Neural crest cell (in vitro differentiated cells): ENCODE data around the gene MTG1. TPM values are rescaled to one million over a fixed set of nuclear protein-coding genes. Genes with fewer than 3 reads are reported as not detected.

Source experiments
- DNase-seq: peaks from one replicate; pipeline ENCODE4 v3.0.0; 2021; ENCODE audit warnings: low read depth, mixed read lengths, low spot score
- H3K27ac Mint-ChIP-seq: one replicate; pipeline ENCODE4 v1.8.0; 2021; ENCODE audit warnings: mild to moderate bottlenecking, mixed read lengths; ENCODE audit not compliant: unreplicated experiment
- H3K27me3 Mint-ChIP-seq: 2 replicates; pipeline ENCODE4 v1.8.0; 2021; ENCODE audit warnings: low read depth, mild to moderate bottlenecking, mixed read lengths
- H3K36me3 Mint-ChIP-seq: 2 replicates; pipeline ENCODE4 v1.8.0; 2021; ENCODE audit warnings: low read depth, mild to moderate bottlenecking, mixed read lengths
- H3K4me1 Mint-ChIP-seq: 2 replicates; pipeline ENCODE4 v1.8.0; 2021; ENCODE audit warnings: mixed read lengths
- H3K4me3 Mint-ChIP-seq: one replicate; pipeline ENCODE4 v1.8.0; 2021; ENCODE audit warnings: mild to moderate bottlenecking, mixed read lengths
- H3K9me3 Mint-ChIP-seq: 2 replicates; pipeline ENCODE4 v1.8.0; 2021; ENCODE audit warnings: mixed read lengths
- CTCF ChIP-seq: fragments of 200-600 bp; sonication (generic); conservative IDR thresholded peaks from 2 replicates; pipeline ENCODE4 v1.5.0; 2021; ENCODE audit warnings: antibody characterized with exemption, mild to moderate bottlenecking
- total RNA-seq: library from RNA; stranded (reverse); gene quantifications from 2 replicates; pipeline ENCODE4 v1.2.1, GENCODE V29; 2021

The MTG1 gene
- total RNA-seq, 1 donor from 2014 or later, result 104 TPM

DNA sequence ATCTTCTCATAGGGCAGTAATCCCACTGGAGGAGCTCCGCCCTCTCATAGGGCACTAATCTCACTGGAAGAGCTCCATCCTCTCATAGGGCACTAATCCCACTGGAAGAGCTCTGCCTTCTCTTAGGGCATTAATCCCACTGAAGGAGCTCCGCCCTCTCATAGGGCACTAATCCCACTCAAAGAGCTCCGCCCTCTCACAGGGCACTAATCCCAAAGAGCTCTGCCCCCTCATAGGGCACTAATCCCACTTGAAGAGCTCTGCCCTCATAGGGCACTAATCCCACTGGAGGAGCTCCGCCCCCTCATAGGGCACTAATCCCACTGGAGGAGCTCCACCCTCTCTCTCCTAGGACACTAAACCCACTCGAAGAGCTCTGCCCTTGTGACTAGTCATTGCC lies 32.7 kb upstream of the MTG1 start:
- H3K36me3 Mint-ChIP-seq, result peaks cover 14% of the 10 kb centered on the region
- H3K4me3 Mint-ChIP-seq, result no peak overlapping the region
- H3K27ac Mint-ChIP-seq, result no peak overlapping the region

DNA sequence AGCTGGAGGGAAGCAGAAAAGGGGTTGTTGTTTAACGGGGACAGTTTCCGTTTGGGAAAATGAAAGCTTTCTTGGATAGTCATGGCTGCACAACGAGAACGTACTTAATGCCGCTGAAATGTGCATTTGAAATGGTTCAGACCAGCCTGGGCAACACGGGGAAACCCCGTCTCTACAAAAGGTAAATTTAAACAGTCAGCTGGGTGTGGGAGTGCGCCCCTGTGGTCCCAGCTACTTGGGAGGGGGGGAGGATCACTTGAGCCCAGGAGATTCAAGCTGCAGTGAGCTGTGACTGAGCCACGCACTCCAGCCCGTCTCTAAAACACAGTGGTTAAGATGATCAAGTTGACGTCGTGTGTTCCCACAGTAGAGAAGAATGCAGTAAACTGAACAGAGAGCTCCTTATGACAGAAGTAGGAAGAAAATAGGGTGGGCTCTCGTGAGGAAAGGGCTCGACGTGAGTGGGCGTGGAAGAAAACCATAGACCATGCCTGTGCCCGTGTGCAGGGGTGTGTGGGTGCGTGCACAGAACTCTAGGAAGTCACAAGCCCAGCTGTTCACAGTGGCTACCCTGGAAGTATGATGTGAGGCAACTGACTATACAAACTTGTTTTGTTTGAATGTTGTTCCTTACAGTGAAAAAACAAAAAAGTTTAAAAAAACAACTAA lies 32.0 kb upstream of the MTG1 start:
- H3K27ac Mint-ChIP-seq, result no peak overlapping the region
- H3K4me3 Mint-ChIP-seq, result no peak overlapping the region
- peaks cover 14% of the 10 kb centered on the region for H3K36me3 Mint-ChIP-seq
- no peaks in the 10 kb centered on the region for H3K27me3 Mint-ChIP-seq
- DNase-seq, result no peak
- no peaks in the 10 kb centered on the region for H3K9me3 Mint-ChIP-seq
- H3K4me1 Mint-ChIP-seq, result no peaks in the 10 kb centered on the region
- TF ChIP-seq CTCF, result no peak

More for the DNA sequence above, 32.7 kb upstream of the MTG1 start:
- no peaks in the 10 kb centered on the region for H3K27me3 Mint-ChIP-seq
- TF ChIP-seq CTCF, result no peak
- no peaks in the 10 kb centered on the region for H3K9me3 Mint-ChIP-seq
- DNase-seq, result no peak
- H3K4me1 Mint-ChIP-seq, result no peaks in the 10 kb centered on the region

DNA sequence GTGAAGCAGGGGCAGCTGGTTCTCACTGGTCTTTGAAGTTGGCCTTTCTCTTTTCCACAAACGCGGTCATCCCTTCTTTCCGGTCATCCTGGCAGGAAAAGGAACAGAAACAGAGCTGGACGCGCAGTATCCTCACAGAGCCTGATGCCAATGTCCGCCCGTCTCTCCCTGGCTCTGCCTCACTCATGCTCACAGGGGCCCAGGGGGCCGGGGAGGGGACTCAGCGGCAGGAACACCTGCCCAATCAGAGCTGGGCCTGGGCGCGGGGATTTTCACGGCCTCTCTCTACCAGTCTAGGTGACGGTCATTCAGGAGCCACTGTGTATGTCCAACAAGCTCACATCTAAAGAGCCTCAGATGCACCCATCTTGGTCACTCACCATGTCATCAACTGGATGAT lies 31.1 kb upstream of the MTG1 start:
- Mint-ChIP-seq H3K4me1 (no peaks in the 10 kb centered on the region), H3K9me3 (no peaks in the 10 kb centered on the region), H3K27me3 (no peaks in the 10 kb centered on the region), H3K4me3 (no peak overlapping the region), H3K36me3 (peaks cover 16% of the 10 kb centered on the region), H3K27ac (no peak overlapping the region)
- DNase-seq, result no peak
- TF ChIP-seq CTCF, result no peak

DNA sequence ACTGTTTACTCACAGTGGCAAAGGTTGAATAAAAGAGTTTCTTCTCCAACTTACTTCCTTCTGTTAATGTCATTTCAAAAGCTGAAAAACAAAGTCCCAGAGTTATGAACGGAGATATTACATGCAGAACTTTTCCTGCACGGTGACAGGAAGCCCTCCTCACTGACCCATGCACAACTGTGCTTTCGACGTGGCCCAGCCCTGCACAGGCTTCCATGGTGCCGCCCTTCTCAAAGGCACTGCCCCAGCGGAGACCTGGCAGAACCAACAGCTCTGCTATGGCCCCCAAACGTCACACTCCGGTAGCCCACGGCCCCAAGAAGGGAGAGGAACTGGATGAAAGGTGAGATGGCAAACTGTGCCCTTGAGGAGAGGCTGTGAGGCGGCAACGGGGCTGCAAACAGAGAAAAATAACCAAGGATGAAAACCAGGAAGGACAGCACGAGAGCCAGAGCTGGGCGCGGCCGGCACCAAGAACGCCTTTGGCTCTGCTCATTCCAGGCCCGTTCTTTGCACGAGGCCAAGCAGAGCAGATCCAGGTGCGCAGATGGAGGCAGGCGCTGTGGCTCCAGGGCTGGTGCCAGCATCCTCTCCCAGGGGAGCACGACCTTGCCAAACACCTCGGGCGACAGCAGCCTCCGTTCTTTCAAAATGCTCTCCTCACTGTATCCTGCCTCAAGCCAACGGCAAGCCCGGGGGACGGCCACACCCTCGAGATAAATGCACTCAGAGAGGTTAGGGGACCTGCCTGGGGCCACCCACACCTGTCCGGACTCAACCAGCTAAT lies 29.1 kb upstream of the MTG1 start:
- no peak for TF ChIP-seq CTCF
- no peak overlapping the region for H3K27ac Mint-ChIP-seq
- no peak for DNase-seq
- peaks cover 19% of the 10 kb centered on the region for H3K36me3 Mint-ChIP-seq
- H3K9me3 Mint-ChIP-seq, result no peaks in the 10 kb centered on the region
- no peaks in the 10 kb centered on the region for H3K27me3 Mint-ChIP-seq
- no peak overlapping the region for H3K4me3 Mint-ChIP-seq
- no peaks in the 10 kb centered on the region for H3K4me1 Mint-ChIP-seq

DNA sequence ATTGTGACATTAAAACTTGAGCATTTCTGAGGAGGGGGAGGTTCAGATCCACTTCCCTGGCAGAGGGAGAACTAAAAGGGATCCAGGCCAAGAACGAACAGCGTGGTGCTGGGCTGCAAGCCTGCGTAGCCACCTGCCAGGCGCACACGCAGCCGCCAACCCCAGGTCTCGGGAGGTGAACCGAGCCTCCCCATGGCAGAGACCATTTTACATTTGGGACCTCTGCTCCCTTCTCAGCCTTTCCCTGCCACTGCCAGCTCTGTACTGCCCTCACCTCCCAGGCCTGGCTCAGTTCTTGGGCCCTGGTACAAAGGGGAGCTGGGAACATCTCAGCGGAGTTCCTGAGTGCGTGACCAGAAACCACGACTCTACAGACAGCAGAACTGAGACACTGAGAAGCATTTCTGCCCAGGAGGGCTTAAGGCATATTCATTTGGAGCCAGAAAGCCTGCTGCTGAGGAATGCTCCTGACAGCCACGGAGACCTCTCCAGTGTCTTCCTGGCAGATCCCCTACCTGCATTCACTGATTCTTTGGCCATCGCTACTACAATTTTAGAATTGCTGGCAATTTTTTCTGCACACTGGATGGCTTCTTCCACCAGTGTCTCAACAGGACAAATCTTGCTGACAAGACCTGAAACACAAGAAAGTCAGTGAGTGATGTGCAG lies 28.4 kb upstream of the MTG1 start:
- H3K27ac Mint-ChIP-seq, result no peak overlapping the region
- peaks cover 19% of the 10 kb centered on the region for H3K36me3 Mint-ChIP-seq
- H3K9me3 Mint-ChIP-seq, result no peaks in the 10 kb centered on the region

More for the DNA sequence above, 28.4 kb upstream of the MTG1 start:
- DNase-seq, result no peak
- no peaks in the 10 kb centered on the region for H3K4me1 Mint-ChIP-seq
- H3K27me3 Mint-ChIP-seq, result no peaks in the 10 kb centered on the region
- H3K4me3 Mint-ChIP-seq, result no peak overlapping the region
- no peak for TF ChIP-seq CTCF
